ENCODE results near the gene MGAT3.

The MGAT3 gene

DNA sequence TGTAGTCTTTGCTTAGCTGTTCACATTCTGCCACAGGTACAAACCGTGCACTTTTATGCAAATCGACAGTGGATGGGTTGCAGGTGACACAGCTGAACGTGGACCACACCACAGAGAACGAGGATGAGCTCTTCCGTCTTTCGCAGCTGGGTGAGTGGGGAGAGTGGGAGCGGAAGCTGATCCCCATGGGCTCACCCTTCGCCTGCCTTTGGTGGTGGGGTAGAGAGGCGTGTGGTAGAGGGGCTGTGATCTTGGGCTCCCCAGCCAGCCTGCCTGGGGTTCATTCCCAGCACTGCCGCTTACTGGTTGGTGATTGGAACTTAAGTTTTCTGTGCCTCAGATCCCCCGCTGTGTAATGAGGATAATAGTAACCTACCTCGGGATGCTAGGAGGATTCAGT lies 38.1 kb upstream of the MGAT3 start:
- no peak overlapping the region for H3K9ac ChIP-seq (ENCODE audit: low read length)
- no peaks in the 10 kb centered on the region for H3K4me1 ChIP-seq (ENCODE audit: control insufficient read depth, low read depth, low read length)
- no peak overlapping the region for H3K4me3 ChIP-seq (ENCODE audit: low read length)
- H3K27me3 ChIP-seq (ENCODE audit: control insufficient read depth, insufficient read depth, low read length), result no peaks in the 10 kb centered on the region
- H3K36me3 ChIP-seq (ENCODE audit: control insufficient read depth, low read depth, low read length), result peaks cover 28% of the 10 kb centered on the region
- H3K9me3 ChIP-seq (ENCODE audit: control insufficient read depth, low read depth, low read length), result no peaks in the 10 kb centered on the region
- no peak overlapping the region for H3K27ac ChIP-seq (ENCODE audit: low read length)

GRCh38 chr22:39419096-39419495 lies 37.7 kb upstream of the MGAT3 start:
- H3K4me3 ChIP-seq (ENCODE audit: low read length), result no peak overlapping the region
- no peak overlapping the region for H3K27ac ChIP-seq (ENCODE audit: low read length)
- H3K9ac ChIP-seq (ENCODE audit: low read length), result no peak overlapping the region
- no peaks in the 10 kb centered on the region for H3K27me3 ChIP-seq (ENCODE audit: control insufficient read depth, insufficient read depth, low read length)
- no peaks in the 10 kb centered on the region for H3K9me3 ChIP-seq (ENCODE audit: control insufficient read depth, low read depth, low read length)
- no peaks in the 10 kb centered on the region for H3K4me1 ChIP-seq (ENCODE audit: control insufficient read depth, low read depth, low read length)
- peaks cover 28% of the 10 kb centered on the region for H3K36me3 ChIP-seq (ENCODE audit: control insufficient read depth, low read depth, low read length)

DNA sequence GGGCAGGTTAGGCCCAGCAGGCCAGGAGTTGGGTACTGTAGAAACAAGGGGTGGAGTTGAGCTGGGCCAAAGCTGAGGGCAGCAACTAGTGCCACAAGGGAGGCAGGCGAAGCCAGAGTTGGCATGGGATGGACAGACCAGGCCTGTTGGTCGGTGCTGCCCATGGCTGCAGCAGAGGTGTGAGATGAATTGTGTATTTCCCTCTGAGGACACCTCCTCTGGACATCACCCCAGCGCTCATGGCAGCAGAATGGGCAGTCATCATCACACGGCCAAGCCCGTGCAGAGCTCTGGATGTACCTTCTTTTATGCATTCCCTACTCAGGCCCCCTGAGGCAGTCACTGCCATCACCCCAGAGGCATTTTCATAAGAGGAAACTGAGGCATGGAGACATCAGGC lies 36.9 kb upstream of the MGAT3 start:
- no peaks in the 10 kb centered on the region for H3K9me3 ChIP-seq (ENCODE audit: control insufficient read depth, low read depth, low read length)
- H3K27me3 ChIP-seq (ENCODE audit: control insufficient read depth, insufficient read depth, low read length), result no peaks in the 10 kb centered on the region
- no peaks in the 10 kb centered on the region for H3K4me1 ChIP-seq (ENCODE audit: control insufficient read depth, low read depth, low read length)
- H3K36me3 ChIP-seq (ENCODE audit: control insufficient read depth, low read depth, low read length), result peaks cover 28% of the 10 kb centered on the region
- no peak overlapping the region for H3K9ac ChIP-seq (ENCODE audit: low read length)
- H3K4me3 ChIP-seq (ENCODE audit: low read length), result no peak overlapping the region
- no peak overlapping the region for H3K27ac ChIP-seq (ENCODE audit: low read length)

GRCh38 chr22:39421691-39422090 lies 35.1 kb upstream of the MGAT3 start:
- no peaks in the 10 kb centered on the region for H3K4me1 ChIP-seq (ENCODE audit: control insufficient read depth, low read depth, low read length)
- no peak overlapping the region for H3K9ac ChIP-seq (ENCODE audit: low read length)
- no peak overlapping the region for H3K27ac ChIP-seq (ENCODE audit: low read length)
- no peaks in the 10 kb centered on the region for H3K9me3 ChIP-seq (ENCODE audit: control insufficient read depth, low read depth, low read length)
- peaks cover 23% of the 10 kb centered on the region for H3K36me3 ChIP-seq (ENCODE audit: control insufficient read depth, low read depth, low read length)
- H3K27me3 ChIP-seq (ENCODE audit: control insufficient read depth, insufficient read depth, low read length), result no peaks in the 10 kb centered on the region
- no peak overlapping the region for H3K4me3 ChIP-seq (ENCODE audit: low read length)

DNA sequence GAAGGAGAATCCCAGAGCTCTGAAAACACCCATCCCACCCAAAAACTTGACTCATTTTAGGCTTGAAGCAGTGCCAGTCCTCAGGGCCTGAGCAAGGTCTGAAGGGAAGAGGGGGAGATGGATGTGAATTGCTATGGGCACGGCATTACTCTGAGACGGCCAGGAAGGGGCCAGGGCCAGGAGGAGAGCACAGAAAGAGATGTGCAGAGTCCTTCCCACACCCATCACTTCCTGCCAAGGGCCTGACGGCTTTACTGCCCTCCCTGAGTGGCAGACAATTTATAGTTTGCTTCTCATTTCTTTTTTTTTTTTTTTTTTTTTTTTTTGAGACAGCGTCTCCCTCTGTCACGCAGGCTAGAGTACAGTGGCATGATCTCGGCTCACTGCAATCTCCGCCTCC lies 34.7 kb upstream of the MGAT3 start:
- H3K4me1 ChIP-seq (ENCODE audit: control insufficient read depth, low read depth, low read length), result no peaks in the 10 kb centered on the region
- no peak overlapping the region for H3K27ac ChIP-seq (ENCODE audit: low read length)
- no peak overlapping the region for H3K4me3 ChIP-seq (ENCODE audit: low read length)
- no peak overlapping the region for H3K9ac ChIP-seq (ENCODE audit: low read length)
- H3K9me3 ChIP-seq (ENCODE audit: control insufficient read depth, low read depth, low read length), result no peaks in the 10 kb centered on the region
- no peaks in the 10 kb centered on the region for H3K27me3 ChIP-seq (ENCODE audit: control insufficient read depth, insufficient read depth, low read length)
- H3K36me3 ChIP-seq (ENCODE audit: control insufficient read depth, low read depth, low read length), result peaks cover 20% of the 10 kb centered on the region

- Histone ChIP-seq H3K27ac (ENCODE audit: low read length) (no peak overlapping the region), H3K27me3 (ENCODE audit: control insufficient read depth, insufficient read depth, low read length) (no peaks in the 10 kb centered on the region), H3K4me3 (ENCODE audit: low read length) (no peak overlapping the region), H3K36me3 (ENCODE audit: control insufficient read depth, low read depth, low read length) (peaks cover 24% of the 10 kb centered on the region), H3K4me1 (ENCODE audit: control insufficient read depth, low read depth, low read length) (peaks cover 5% of the 10 kb centered on the region), H3K9ac (ENCODE audit: low read length) (no peak overlapping the region), H3K9me3 (ENCODE audit: control insufficient read depth, low read depth, low read length) (no peaks in the 10 kb centered on the region)
Measured at GRCh38 chr22:39422721-39423120, 34.1 kb upstream of the MGAT3 start.

- Histone ChIP-seq H3K9me3 (ENCODE audit: control insufficient read depth, low read depth, low read length) (no peaks in the 10 kb centered on the region), H3K27ac (ENCODE audit: low read length) (no peak overlapping the region), H3K9ac (ENCODE audit: low read length) (no peak overlapping the region), H3K36me3 (ENCODE audit: control insufficient read depth, low read depth, low read length) (peaks cover 22% of the 10 kb centered on the region), H3K4me1 (ENCODE audit: control insufficient read depth, low read depth, low read length) (peaks cover 17% of the 10 kb centered on the region), H3K27me3 (ENCODE audit: control insufficient read depth, insufficient read depth, low read length) (no peaks in the 10 kb centered on the region), H3K4me3 (ENCODE audit: low read length) (no peak overlapping the region)
Measured at GRCh38 chr22:39423976-39424375, 32.8 kb upstream of the MGAT3 start.

- H3K36me3 ChIP-seq (ENCODE audit: control insufficient read depth, low read depth, low read length), result peaks cover 9% of the 10 kb centered on the region
- no peak overlapping the region for H3K4me3 ChIP-seq (ENCODE audit: low read length)
- peaks cover 21% of the 10 kb centered on the region for H3K4me1 ChIP-seq (ENCODE audit: control insufficient read depth, low read depth, low read length)
- H3K9ac ChIP-seq (ENCODE audit: low read length), result no peak overlapping the region
- H3K9me3 ChIP-seq (ENCODE audit: control insufficient read depth, low read depth, low read length), result no peaks in the 10 kb centered on the region
- no peaks in the 10 kb centered on the region for H3K27me3 ChIP-seq (ENCODE audit: control insufficient read depth, insufficient read depth, low read length)
- no peak overlapping the region for H3K27ac ChIP-seq (ENCODE audit: low read length)
Measured at GRCh38 chr22:39426380-39427043, 30.3 kb upstream of the MGAT3 start.

DNA sequence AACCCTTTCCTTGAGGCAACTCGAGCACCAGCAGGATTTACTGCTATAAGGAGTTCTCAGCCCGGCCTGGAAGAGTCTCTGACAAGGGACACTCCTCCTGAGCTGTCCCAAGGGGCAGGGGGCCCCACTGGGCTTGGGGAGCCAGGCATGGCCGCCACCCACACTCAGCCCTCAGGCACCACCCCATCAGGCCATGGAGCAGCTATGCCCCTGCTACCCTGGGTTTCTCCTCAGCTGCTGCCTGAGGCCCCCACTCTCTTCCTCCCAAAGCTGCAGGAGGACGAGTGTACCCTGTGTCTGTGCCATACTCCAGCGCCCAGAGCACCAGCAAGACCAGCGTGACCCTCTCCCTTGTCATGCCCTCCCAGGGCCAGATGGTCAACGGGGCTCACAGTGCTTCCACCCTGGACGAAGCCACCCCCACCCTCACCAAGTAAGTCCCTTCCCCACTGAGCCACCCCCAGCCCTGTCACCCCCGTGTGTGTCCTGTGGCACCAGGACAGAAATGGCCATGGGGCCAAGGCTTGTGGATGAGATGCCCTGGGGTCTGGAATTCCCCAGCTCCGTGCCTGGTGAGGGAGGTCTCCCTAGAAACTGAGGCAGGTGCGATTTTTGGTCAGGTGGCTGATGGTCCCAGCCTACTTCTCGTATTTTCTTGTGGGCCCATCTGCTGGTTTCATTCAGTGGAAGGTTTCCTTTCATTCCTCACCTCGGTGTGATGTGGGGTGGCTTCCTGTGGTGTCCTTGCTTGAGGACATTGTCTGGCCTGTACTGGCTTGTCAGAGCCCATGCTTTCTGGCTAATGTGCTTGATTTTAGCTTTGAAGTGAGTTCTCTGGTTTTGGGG lies 28.8 kb upstream of the MGAT3 start:
- H3K4me3 ChIP-seq (ENCODE audit: low read length), result peak overlapping the region; percentile 26
- H3K9ac ChIP-seq (ENCODE audit: low read length), result no peak overlapping the region
- peaks cover 21% of the 10 kb centered on the region for H3K4me1 ChIP-seq (ENCODE audit: control insufficient read depth, low read depth, low read length)
- H3K36me3 ChIP-seq (ENCODE audit: control insufficient read depth, low read depth, low read length), result peaks cover 19% of the 10 kb centered on the region
- H3K9me3 ChIP-seq (ENCODE audit: control insufficient read depth, low read depth, low read length), result no peaks in the 10 kb centered on the region
- H3K27ac ChIP-seq (ENCODE audit: low read length), result peak overlapping the region; percentile 75
- no peaks in the 10 kb centered on the region for H3K27me3 ChIP-seq (ENCODE audit: control insufficient read depth, insufficient read depth, low read length)

GRCh38 chr22:39428597-39429071 lies 28.2 kb upstream of the MGAT3 start:
- Histone ChIP-seq H3K27me3 (ENCODE audit: control insufficient read depth, insufficient read depth, low read length) (no peaks in the 10 kb centered on the region), H3K27ac (ENCODE audit: low read length) (peak overlapping the region; percentile 14), H3K36me3 (ENCODE audit: control insufficient read depth, low read depth, low read length) (peaks cover 19% of the 10 kb centered on the region), H3K9ac (ENCODE audit: low read length) (peak overlapping the region; percentile 23), H3K4me3 (ENCODE audit: low read length) (peak overlapping the region; percentile 26), H3K4me1 (ENCODE audit: control insufficient read depth, low read depth, low read length) (peaks cover 21% of the 10 kb centered on the region), H3K9me3 (ENCODE audit: control insufficient read depth, low read depth, low read length) (no peaks in the 10 kb centered on the region)

DNA sequence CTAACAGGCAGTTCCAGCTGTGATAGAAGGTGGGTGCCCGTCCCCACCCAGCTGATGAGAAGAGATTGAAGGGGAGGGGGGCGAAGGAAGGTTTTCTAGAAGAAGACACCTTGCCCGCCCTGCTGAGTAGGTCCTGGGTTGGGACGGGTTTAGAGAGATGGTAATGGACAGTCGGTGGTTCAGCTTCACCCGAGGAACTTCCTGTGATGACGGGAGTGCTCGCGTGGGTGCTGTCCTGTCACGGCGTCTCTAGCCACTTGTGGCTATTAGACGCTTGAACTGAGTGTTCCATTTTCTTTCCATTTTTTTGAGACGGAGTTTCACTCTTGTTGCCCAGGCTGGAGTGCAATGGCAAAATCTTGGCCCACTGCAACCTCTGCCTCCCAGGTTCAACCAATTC lies 27.6 kb upstream of the MGAT3 start:
- H3K27me3 ChIP-seq (ENCODE audit: control insufficient read depth, insufficient read depth, low read length), result no peaks in the 10 kb centered on the region
- no peaks in the 10 kb centered on the region for H3K9me3 ChIP-seq (ENCODE audit: control insufficient read depth, low read depth, low read length)
- peaks cover 19% of the 10 kb centered on the region for H3K36me3 ChIP-seq (ENCODE audit: control insufficient read depth, low read depth, low read length)
- H3K9ac ChIP-seq (ENCODE audit: low read length), result peak overlapping the region; percentile 23
- H3K4me1 ChIP-seq (ENCODE audit: control insufficient read depth, low read depth, low read length), result peaks cover 21% of the 10 kb centered on the region
- peak overlapping the region; percentile 14 for H3K27ac ChIP-seq (ENCODE audit: low read length)
- peak overlapping the region; percentile 20 for H3K4me3 ChIP-seq (ENCODE audit: low read length)
